ENCODE measurements around the gene ENOX1. TPM values are rescaled to one million over a fixed set of nuclear protein-coding genes. Genes with fewer than 3 reads are reported as not detected.

The ENOX1 gene
- total RNA-seq, 1 experiment from 2014 or later = 0.35 TPM

DNA sequence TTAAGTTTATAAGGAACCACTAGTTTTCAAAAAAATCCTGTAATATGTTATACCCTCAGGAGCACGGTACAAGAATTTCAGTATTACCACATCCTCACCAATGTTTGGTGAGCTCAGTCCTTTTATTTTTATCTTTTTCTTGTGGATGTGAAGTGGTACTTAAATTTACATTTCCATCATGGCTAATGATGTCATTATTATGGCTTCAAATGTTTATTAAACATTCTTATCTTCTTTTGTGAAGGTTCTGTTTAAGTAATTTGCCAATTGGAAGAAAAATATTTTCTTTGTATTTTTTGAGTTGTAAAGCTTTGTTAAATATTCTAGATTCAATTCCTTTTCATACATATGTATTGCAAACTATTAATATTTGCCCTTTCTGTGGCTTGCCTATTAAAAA lies 291.0 kb downstream of the ENOX1 start:
- no TSS peak for BruUV-seq (replicated peaks)
- no peak for TF ChIP-seq EZH2 (IDR thresholded peaks at IDR 0.05; ENCODE audit: low read depth)
- TF ChIP-seq, protein P1, sequence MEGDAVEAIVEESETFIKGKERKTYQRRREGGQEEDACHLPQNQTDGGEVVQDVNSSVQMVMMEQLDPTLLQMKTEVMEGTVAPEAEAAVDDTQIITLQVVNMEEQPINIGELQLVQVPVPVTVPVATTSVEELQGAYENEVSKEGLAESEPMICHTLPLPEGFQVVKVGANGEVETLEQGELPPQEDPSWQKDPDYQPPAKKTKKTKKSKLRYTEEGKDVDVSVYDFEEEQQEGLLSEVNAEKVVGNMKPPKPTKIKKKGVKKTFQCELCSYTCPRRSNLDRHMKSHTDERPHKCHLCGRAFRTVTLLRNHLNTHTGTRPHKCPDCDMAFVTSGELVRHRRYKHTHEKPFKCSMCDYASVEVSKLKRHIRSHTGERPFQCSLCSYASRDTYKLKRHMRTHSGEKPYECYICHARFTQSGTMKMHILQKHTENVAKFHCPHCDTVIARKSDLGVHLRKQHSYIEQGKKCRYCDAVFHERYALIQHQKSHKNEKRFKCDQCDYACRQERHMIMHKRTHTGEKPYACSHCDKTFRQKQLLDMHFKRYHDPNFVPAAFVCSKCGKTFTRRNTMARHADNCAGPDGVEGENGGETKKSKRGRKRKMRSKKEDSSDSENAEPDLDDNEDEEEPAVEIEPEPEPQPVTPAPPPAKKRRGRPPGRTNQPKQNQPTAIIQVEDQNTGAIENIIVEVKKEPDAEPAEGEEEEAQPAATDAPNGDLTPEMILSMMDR (conservative IDR thresholded peaks at IDR 0.05) = no peak
- no peak overlapping the region for H3K27ac ChIP-seq
- H2AFZ ChIP-seq = no peak overlapping the region
- H3K27me3 ChIP-seq (ENCODE audit: insufficient read depth, low read depth) = no peaks in the 10 kb centered on the region
- H3K79me2 ChIP-seq (ENCODE audit: low read depth) = no peaks in the 10 kb centered on the region
- intact Hi-C loops (cut with micrococcal nuclease; ENCODE audit: unreplicated experiment) = no loop called here
- H3K9me2 ChIP-seq (ENCODE audit: insufficient read depth) = no peaks in the 10 kb centered on the region; the same call in 1 of the 2 replicates
- no peaks in the 10 kb centered on the region for H3K36me3 ChIP-seq (ENCODE audit: low read depth)
- no peaks in the 10 kb centered on the region for H4K20me1 ChIP-seq (ENCODE audit: insufficient read depth)
- no peaks in the 10 kb centered on the region for H3K4me1 ChIP-seq (replicated peaks; ENCODE audit: insufficient read depth)
- H3K9me3 ChIP-seq (ENCODE audit: insufficient read depth, low read depth) = no peaks in the 10 kb centered on the region
- no peaks in the 10 kb centered on the region for H3F3A ChIP-seq (ENCODE audit: insufficient read depth, low read depth)
- H3K4me3 ChIP-seq = no peak overlapping the region
- H3K4me2 ChIP-seq = no peak overlapping the region
- CTCF ChIA-PET = no interaction called here
- POLR2A ChIA-PET (ENCODE audit: unreplicated experiment) = no interaction called here
- no peak for DNase-seq

DNA sequence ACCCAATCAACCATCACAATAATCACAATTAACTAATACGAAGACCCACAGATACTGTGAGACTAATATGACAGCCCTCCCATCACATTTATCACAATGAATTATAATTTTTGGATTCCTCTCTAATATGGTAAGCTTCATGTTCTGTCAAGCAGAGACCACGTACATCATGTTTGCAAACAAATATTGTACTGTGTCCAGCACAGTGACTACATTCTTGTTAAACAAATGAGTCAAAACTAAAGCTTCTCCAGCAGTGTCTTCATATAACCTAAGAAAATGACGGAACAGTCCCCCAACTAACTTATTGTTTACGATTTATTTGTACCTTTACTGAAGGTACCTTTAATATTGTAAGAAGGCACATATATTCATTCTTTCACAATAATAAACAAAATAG lies 292.6 kb downstream of the ENOX1 start:
- H3K4me2 ChIP-seq = no peak overlapping the region
- ChIA-PET POLR2A (ENCODE audit: unreplicated experiment) (no interaction called here), CTCF (no interaction called here)
- H3K27me3 ChIP-seq (ENCODE audit: insufficient read depth, low read depth) = no peaks in the 10 kb centered on the region
- H4K20me1 ChIP-seq (ENCODE audit: insufficient read depth) = no peaks in the 10 kb centered on the region
- no peak overlapping the region for H3K4me3 ChIP-seq
- DNase-seq = no peak
- intact Hi-C loops (cut with micrococcal nuclease; ENCODE audit: unreplicated experiment) = no loop called here
- no peaks in the 10 kb centered on the region for H3K9me3 ChIP-seq (ENCODE audit: insufficient read depth, low read depth)
- no TSS peak for BruUV-seq (replicated peaks)
- TF ChIP-seq EZH2 (IDR thresholded peaks at IDR 0.05; ENCODE audit: low read depth) = no peak
- TF ChIP-seq, protein P1 (conservative IDR thresholded peaks at IDR 0.05) = no peak
- no peaks in the 10 kb centered on the region for H3K79me2 ChIP-seq (ENCODE audit: low read depth)
- H2AFZ ChIP-seq = no peak overlapping the region
- no peaks in the 10 kb centered on the region; the same call in 1 of the 2 replicates for H3K9me2 ChIP-seq (ENCODE audit: insufficient read depth)
- no peaks in the 10 kb centered on the region for H3K4me1 ChIP-seq (replicated peaks; ENCODE audit: insufficient read depth)
- no peak overlapping the region for H3K27ac ChIP-seq
- H3K36me3 ChIP-seq (ENCODE audit: low read depth) = no peaks in the 10 kb centered on the region
- no peaks in the 10 kb centered on the region for H3F3A ChIP-seq (ENCODE audit: insufficient read depth, low read depth)

DNA sequence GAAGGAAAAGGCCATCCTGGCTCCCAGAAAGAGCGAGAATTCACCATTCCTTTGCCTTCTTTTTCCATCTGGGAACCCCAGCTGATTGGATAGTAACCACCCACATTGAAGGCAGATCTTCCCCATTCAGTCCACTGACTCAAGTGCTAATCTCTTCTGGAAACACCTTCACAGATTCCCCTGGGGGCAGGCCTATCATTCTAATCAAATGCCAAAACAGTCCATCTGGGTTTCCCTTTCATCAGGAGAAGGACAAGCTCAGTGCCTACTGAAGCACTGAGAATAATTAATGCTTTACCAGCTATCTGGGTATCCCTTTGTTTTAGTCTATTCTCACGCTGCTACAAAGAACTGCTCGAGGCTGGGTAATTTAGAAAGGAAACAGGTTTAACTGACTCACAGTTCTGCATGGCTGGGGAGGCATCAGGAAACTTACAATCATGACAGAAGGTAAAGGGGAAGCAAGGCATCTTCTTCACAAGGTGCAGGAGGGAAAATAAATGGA lies 293.2 kb downstream of the ENOX1 start:
- TF ChIP-seq, protein P1 (conservative IDR thresholded peaks at IDR 0.05) = no peak
- no peak for TF ChIP-seq EZH2 (IDR thresholded peaks at IDR 0.05; ENCODE audit: low read depth)

More for the DNA sequence above, 293.2 kb downstream of the ENOX1 start:
- Histone ChIP-seq H2AFZ (no peak overlapping the region), H3K27ac (no peak overlapping the region), H3K9me3 (ENCODE audit: insufficient read depth, low read depth) (no peaks in the 10 kb centered on the region), H3F3A (ENCODE audit: insufficient read depth, low read depth) (no peaks in the 10 kb centered on the region), H3K4me3 (no peak overlapping the region), H3K36me3 (ENCODE audit: low read depth) (no peaks in the 10 kb centered on the region), H3K27me3 (ENCODE audit: insufficient read depth, low read depth) (no peaks in the 10 kb centered on the region), H3K4me2 (no peak overlapping the region), H3K9me2 (ENCODE audit: insufficient read depth) (no peaks in the 10 kb centered on the region; the same call in 1 of the 2 replicates), H3K79me2 (ENCODE audit: low read depth) (no peaks in the 10 kb centered on the region), H4K20me1 (ENCODE audit: insufficient read depth) (no peaks in the 10 kb centered on the region), H3K4me1 (replicated peaks; ENCODE audit: insufficient read depth) (no peaks in the 10 kb centered on the region)
- POLR2A ChIA-PET (ENCODE audit: unreplicated experiment) = no interaction called here
- CTCF ChIA-PET = no interaction called here
- BruUV-seq (replicated peaks) = no TSS peak
- intact Hi-C loops (cut with micrococcal nuclease; ENCODE audit: unreplicated experiment) = no loop called here
- no peak for DNase-seq
